ENCODE measurements around the gene TANK.
A peak's percentile ranks its signal among the peaks of the same experiment; 100 is the strongest.
"Not testable (repeated sequence)": the region's sequence is repeated elsewhere in the genome, so short reads cannot be mapped to it uniquely, and the experiment has no call there.

The TANK gene

DNA sequence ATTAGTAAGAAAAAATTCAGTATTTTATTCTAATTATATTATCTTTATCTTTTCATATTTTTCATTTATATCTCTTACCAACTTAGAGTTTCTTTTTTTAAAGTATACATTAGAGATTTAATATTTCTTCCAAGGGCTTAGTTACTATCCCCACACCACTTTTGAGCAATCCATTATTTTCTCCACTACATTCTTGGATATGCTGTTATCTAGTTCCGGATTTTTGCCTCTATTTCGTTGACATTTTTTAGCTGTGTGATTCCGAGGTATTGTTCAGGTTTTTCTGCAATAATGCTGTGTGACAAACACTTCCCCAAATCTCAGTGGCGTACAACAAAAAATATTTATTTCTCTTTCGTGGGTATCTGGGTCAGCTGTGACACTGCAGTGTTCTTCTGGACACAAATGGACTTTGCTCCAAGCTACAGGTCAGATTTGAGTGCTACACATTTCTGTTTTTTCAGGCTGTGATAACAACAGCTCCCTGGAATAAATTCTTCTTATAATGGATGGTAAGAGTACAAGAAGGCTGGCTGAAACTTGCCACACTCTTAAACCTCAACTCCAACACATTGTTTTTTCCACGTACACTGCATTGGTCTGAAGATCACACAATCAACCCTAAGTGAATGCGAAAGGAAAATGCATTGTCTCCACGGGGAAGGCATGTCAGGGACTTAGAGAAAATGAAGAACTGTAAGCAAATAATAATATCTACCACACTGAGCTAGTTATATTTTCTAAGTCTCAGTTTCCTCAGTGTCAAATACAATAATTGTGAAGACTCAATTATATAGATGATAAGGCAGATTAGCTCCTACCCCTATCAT, 97.1 kb downstream of the TANK start:
- intact Hi-C loops (cut with DNase I): no loop called here

DNA sequence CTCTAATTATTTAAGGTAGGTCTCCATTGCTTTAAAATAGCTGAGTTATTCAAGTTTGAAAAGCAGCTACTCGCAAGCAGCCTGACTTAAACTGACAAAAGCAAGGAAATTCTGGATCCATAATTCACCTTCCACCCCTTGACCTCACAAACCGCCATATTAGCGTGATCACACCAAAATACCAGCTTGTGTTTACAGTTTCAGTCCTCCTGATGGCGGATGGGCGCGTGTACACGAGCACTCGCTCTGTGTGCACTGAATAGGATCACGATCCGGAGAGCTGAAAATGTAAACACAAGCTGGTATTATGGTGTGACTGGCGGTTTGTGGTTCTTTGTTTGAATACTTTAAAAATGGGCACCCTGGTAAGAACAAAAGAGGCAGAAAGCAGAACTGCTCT, 105.6 kb downstream of the TANK start:
- intact Hi-C loops (cut with DNase I): no loop called here
- no peak for DNase-seq

More for the DNA sequence above, 97.1 kb downstream of the TANK start:
- DNase-seq: no peak

DNA sequence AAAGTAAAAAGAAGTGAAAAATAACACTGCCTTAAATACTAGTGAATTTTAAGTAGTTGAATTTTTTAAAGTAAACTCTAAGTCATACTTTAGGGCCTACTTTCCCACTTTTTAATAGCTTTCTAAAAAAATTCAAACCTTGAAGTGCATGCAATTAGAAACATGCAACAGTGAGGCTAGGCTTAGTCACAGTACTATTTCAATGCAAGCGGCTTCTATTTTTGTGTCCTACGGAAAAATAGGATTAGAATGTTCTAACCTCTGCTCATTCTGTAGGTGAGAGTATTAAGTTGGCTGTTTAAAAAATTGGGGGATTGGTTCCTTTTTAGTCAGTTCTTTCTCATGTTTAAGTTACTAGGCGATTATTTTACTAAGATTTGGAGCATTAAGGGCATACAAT, 108.9 kb downstream of the TANK start:
- intact Hi-C loops (cut with DNase I): no loop called here
- DNase-seq: no peak

- intact Hi-C loops (cut with DNase I): loop anchor here (1.0 kb wide), 1 partner anchor 50 kb away; no protein-coding TSS in a partner anchor
These were observed 113.0 kb downstream of the TANK start for GRCh38 chr2:161273038-161273760.

DNA sequence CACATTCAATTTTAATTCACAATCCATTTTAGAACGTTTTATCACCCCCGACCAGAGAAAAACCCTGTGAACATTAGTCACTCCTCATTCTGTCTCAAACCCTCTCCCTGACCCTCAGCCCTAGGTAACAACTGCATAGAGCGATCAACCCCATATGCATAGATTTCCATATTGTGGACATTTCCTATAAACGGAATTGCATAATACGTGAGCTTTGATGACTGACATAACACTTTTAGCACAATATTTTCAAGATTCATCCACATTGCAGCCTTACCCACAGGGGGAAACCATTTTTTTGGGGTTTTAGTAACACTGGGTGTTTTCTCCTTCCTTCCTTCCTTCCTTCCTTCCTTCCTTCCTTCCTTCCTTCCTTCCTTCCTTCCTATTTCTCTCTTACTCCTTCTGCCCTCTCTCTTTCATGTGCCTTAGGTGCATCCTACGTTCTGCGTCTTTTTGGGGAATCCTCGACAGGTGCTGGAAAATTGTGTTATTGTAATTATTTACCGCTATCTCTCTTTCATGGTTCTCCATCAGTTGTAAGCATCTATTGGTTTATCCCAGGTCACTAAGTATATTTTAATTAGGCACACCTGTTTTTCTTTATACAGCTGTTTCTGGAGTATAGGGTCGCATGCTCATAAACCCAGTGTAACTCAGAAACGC, 118.5 kb downstream of the TANK start:
- DNase-seq: peak in 1 of 10 donors; percentile 24
- intact Hi-C loops (cut with DNase I): not testable (repeated sequence)

More at GRCh38 chr2:161273038-161273760, 113.0 kb downstream of the TANK start:
- DNase-seq: no peak

DNA sequence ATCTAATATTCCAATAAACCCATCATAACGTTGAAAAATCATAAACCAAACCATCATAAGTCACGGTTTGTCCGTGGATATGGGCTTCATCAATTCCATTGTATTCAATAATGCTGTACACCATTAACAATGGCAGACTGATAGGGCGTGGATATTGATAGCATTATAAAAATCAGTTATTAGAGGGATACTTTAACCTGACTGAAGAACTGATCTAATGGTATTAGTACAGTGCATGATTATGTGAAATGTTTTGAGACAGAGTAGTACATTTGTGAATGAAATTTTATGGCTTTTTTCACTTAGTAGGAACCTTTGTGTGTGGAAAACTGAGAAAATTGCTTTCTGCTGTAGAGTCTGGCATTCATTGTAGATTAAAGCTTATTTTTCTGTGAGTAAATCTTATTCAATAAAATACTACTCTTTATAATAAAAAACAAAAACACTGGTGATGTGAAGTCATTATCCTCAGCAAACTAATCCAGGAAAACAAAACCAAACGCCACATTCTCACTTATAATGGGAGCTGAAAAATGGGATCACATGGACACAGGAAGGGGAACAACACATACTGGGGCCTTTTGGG, 119.1 kb downstream of the TANK start:
- not testable (repeated sequence) for DNase-seq

GRCh38 chr2:161280906-161281323, 120.7 kb downstream of the TANK start:
- peak; percentile 15 to 97 (median 62) for DNase-seq
- intact Hi-C loops (cut with DNase I): not testable (repeated sequence)

More for the DNA sequence above, 119.1 kb downstream of the TANK start:
- intact Hi-C loops (cut with DNase I): not testable (repeated sequence)

DNA sequence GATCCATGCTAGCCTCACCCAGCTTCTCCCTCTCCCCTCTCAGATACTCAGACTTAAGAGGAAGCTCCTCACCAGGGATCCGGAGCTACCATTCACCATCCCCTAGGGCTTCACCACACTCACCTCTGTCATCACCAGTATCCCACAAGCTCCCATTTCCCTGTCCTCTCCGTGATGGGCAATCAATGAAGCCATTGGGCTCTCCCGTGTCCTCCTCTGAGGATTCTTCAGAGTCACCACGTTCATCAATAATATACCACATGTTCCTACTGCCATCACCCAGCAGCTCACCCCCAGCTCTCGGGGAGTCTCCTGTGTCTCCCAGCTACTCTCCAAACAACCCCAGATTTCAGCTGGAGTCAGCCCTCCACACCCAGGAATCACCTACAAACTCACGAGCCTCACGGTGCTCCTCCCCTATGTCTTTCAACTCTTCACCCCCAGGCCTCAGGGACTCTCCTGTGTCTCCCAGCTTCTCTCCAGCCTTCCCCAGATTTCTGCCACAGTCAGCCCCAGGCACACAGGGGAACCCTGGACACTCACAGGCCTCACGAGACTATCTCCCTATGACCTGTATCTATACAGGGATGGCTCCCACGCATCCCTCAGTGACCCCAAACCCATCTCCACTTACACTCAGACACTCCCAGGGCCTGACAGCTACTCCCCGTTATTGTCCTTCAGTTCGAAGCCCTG, 121.5 kb downstream of the TANK start:
- intact Hi-C loops (cut with DNase I): not testable (repeated sequence)
- DNase-seq: peak in 1 of 10 donors; percentile 22

DNA sequence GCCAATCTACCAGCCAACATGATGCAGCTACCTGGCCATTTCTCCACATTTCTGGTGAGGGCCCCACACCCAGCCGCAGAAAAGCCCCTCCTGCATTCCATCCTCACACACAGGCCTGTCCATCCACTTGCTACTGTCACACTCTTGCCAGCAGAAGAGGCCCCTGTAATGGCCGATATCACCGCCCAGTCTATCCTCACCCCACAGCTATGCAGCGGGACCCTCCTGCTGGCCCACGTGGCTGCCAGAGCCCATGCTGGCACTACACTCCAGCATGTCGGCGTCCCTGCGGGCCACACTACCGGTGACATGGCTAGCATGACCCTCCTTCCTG, 122.0 kb downstream of the TANK start:
- intact Hi-C loops (cut with DNase I); DNase-seq: not testable (repeated sequence)

GRCh38 chr2:161283926-161284325, 123.7 kb downstream of the TANK start:
- DNase-seq: no peak
- intact Hi-C loops (cut with DNase I): no loop called here
